IMR-90 (cell line): ENCODE data around the gene SEC11A. TPM values are rescaled to one million over a fixed set of nuclear protein-coding genes. Genes with fewer than 3 reads are reported as not detected.

Source experiments
- ATAC-seq: fragments of 200-7000 bp; cut with Tn5 transposase; 2 replicates; pipeline ENCODE4 v1.9.1; 2020; ENCODE audit warnings: low read depth, mild to moderate bottlenecking, moderate library complexity
- BruUV-seq: library from RNA; stranded (reverse); fragments of 400-500 nt; replicated peaks from 2 replicates; lab custom pipeline; 2021; lab: Mats Ljungman, UMichigan
- CTCF ChIA-PET: fragments of 300-600 bp; formaldehyde crosslinking; extraction: SDS; loops from one replicate; lab custom pipeline; 2021; ENCODE audit warnings: antibody characterized with exemption; lab: Yijun Ruan, JAX
- POLR2A ChIA-PET: fragments of 300-600 bp; sonication (Branson Sonifier 250); formaldehyde crosslinking; loops from one replicate; lab custom pipeline; 2022; ENCODE audit warnings: antibody characterized with exemption; ENCODE audit not compliant: unreplicated experiment; lab: Charles Lee
- DNase-seq: peaks from one replicate; pipeline ENCODE4 v3.0.0; 2013
- H2AFZ ChIP-seq: replicated peaks from 2 replicates; pipeline ENCODE3; 2013; ENCODE audit warnings: low read length, mild to moderate bottlenecking; ENCODE audit not compliant: poor library complexity
- H2AK5ac ChIP-seq: 2 replicates; pipeline ENCODE4 v1.6.1; 2013; ENCODE audit warnings: low read depth, low read length, inconsistent platforms
- H2AK9ac ChIP-seq: replicated peaks from 2 replicates; pipeline ENCODE3; 2013; ENCODE audit warnings: mild to moderate bottlenecking, low read depth, low read length, moderate library complexity; ENCODE audit not compliant: poor library complexity
- H2BK120ac ChIP-seq: 2 replicates; pipeline ENCODE4 v1.6.1; 2013; ENCODE audit warnings: low read depth, low read length, inconsistent platforms
- H2BK15ac ChIP-seq: 3 replicates; pipeline ENCODE4 v1.6.1; 2013; ENCODE audit warnings: low read depth, low read length, inconsistent platforms
- H2BK20ac ChIP-seq: 2 replicates; pipeline ENCODE4 v1.6.1; 2013; ENCODE audit warnings: low read depth, mild to moderate bottlenecking, inconsistent platforms, low read length, moderate library complexity
- H2BK5ac ChIP-seq: 2 replicates; pipeline ENCODE4 v1.6.1; 2013; ENCODE audit warnings: mild to moderate bottlenecking, low read depth, low read length, inconsistent platforms; ENCODE audit not compliant: poor library complexity, severe bottlenecking
- H3K14ac ChIP-seq: replicated peaks from 2 replicates; pipeline ENCODE4 v1.6.1; 2013; ENCODE audit warnings: low read depth, low read length, inconsistent platforms
- H3K18ac ChIP-seq: 2 replicates; pipeline ENCODE4 v1.6.1; 2013; ENCODE audit warnings: low read depth, low read length, control low read depth
- H3K23ac ChIP-seq: 2 replicates; pipeline ENCODE4 v1.6.1; 2013; ENCODE audit warnings: low read depth, low read length, inconsistent platforms
- H3K27ac ChIP-seq: 2 replicates; pipeline ENCODE4 v1.5.1; 2013; ENCODE audit warnings: mild to moderate bottlenecking, control low read depth, low read length; ENCODE audit not compliant: insufficient read depth
- H3K27me3 ChIP-seq: 2 replicates; pipeline ENCODE4 v1.6.1; 2013; ENCODE audit warnings: low read length; ENCODE audit not compliant: control insufficient read depth, insufficient read depth
- H3K36me3 ChIP-seq: 2 replicates; pipeline ENCODE4 v1.6.1; 2013; ENCODE audit warnings: low read length, mixed read lengths; ENCODE audit not compliant: control insufficient read depth, insufficient read depth
- H3K4ac ChIP-seq: 2 replicates; pipeline ENCODE4 v1.6.1; 2013; ENCODE audit warnings: low read depth, low read length, inconsistent platforms
- H3K4me1 ChIP-seq: 2 replicates; pipeline ENCODE4 v1.6.1; 2013; ENCODE audit warnings: low read length, mixed read lengths; ENCODE audit not compliant: control insufficient read depth, insufficient read depth
- H3K4me2 ChIP-seq: 2 replicates; pipeline ENCODE4 v1.6.1; 2013; ENCODE audit warnings: low read depth, mild to moderate bottlenecking, control low read depth, low read length, moderate library complexity
- H3K4me3 ChIP-seq: 2 replicates; pipeline ENCODE4 v1.5.1; 2013; ENCODE audit warnings: low read depth, mild to moderate bottlenecking, control low read depth, low read length, moderate library complexity; ENCODE audit not compliant: insufficient read depth
- H3K56ac ChIP-seq: 2 replicates; pipeline ENCODE4 v1.6.1; 2013; ENCODE audit warnings: low read length, inconsistent platforms; ENCODE audit not compliant: insufficient read depth; ENCODE audit errors: extremely low read depth
- H3K79me1 ChIP-seq, 2 experiments: 2 replicates each; pipeline ENCODE4 v1.6.1; 2013; ENCODE audit warnings: low read length in 2 of 2, inconsistent platforms in 1 of 2, low read depth in 1 of 2
- H3K9ac ChIP-seq: 2 replicates; pipeline ENCODE4 v1.6.1; 2013; ENCODE audit warnings: low read depth, low read length, control low read depth
- H3K9me1 ChIP-seq: 2 replicates; pipeline ENCODE4 v1.6.1; 2013; ENCODE audit warnings: low read length, inconsistent platforms; ENCODE audit not compliant: insufficient read depth
- H3K9me3 ChIP-seq: 2 replicates; pipeline ENCODE4 v1.6.1; 2013; ENCODE audit warnings: low read length; ENCODE audit not compliant: control insufficient read depth, insufficient read depth
- H4K20me1 ChIP-seq: 2 replicates; pipeline ENCODE4 v1.6.1; 2013; ENCODE audit warnings: low read length, inconsistent platforms; ENCODE audit not compliant: insufficient read depth
- H4K5ac ChIP-seq: 2 replicates; pipeline ENCODE4 v1.6.1; 2013; ENCODE audit warnings: mild to moderate bottlenecking, low read depth, low read length, control low read depth
- H4K8ac ChIP-seq, 2 experiments: 2 replicates each; pipeline ENCODE4 v1.6.1; 2013; ENCODE audit warnings: low read depth in 2 of 2, low read length in 2 of 2, control low read depth in 1 of 2, inconsistent platforms in 1 of 2
- H4K91ac ChIP-seq: 2 replicates; pipeline ENCODE4 v1.6.1; 2013; ENCODE audit warnings: low read depth, low read length, inconsistent platforms; ENCODE audit not compliant: insufficient read depth
- CEBPB ChIP-seq: IDR thresholded peaks from 2 replicates; pipeline ENCODE4 v1.6.1; 2012; ENCODE audit warnings: low read depth, low read length, improper control_type of control experiment
- CHD1 ChIP-seq: IDR thresholded peaks from 2 replicates; pipeline ENCODE4 v1.6.1; 2012; ENCODE audit warnings: low read depth, low read length, improper control_type of control experiment
- WGBS, 2 experiments: methylation state at CpG; one replicate each; pipeline versions ENCODE4 v1.1.5 to v1.1.7; 2013; ENCODE audit warnings: missing lambda C conversion rate in 2 of 2; ENCODE audit not compliant: insufficient read length in 1 of 2; ENCODE audit errors: extremely low coverage in 2 of 2; 5-methylcytosine and 5-hydroxymethylcytosine counted together
- dilution Hi-C: fragments of 300-500 bp; cut with HindIII; formaldehyde crosslinking; loops from one replicate; pipeline ENCODE4 v1.14.3; 2018; ENCODE audit warnings: low sequenced_read_pairs; ENCODE audit not compliant: unreplicated experiment
- in situ Hi-C: fragments of 300-500 bp; cut with MboI; formaldehyde crosslinking; loops from 3 replicates; pipeline ENCODE4 v1.14.3; 2019; ENCODE audit warnings: low sequenced_read_pairs, inconsistent platforms, mixed read lengths
- intact Hi-C: fragments of 100-400 bp; cut with micrococcal nuclease; formaldehyde crosslinking; loops from 2 replicates; pipeline ENCODE4 v1.10.0; 2022
- polyA plus RNA-seq, 3 experiments: library from polyadenylated mRNA; depleted of rRNA; stranded (reverse); fragments of >200 nt; gene quantifications; 2 replicates each; pipeline ENCODE4 v1.2.3, GENCODE V29; 2012; ENCODE audit warnings: low replicate concordance in 1 of 3
- total RNA-seq: library from RNA; depleted of rRNA; stranded (reverse); fragments of >200 nt; gene quantifications from 2 replicates; pipeline ENCODE4 v1.2.3, GENCODE V29; 2012

Gene SEC11A
- total and polyA plus RNA-seq, 2 of the 4 experiments (the other 2 are of a cell fraction), result 62.4 to 108 TPM

DNA sequence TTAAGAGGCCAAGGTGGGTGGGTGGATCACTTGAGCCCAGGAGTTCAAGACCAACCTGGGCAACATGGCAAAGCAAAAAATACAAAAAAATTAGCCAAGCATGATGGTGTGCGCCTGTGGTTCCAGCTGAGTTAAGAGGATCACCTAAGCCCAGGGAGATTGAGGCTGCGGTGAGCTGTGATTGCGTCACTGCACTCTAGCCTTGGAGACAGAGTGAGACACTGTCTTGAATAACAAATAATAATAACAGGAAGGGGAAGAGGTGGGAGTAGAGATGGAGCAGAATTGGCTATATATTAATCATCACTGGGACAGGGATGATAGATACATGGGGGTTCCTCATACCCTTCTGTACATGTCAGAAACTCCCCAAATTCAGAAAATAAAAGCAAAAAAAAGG lies 34.1 kb downstream of the SEC11A start:
- no TSS peak for BruUV-seq
- Histone ChIP-seq H2BK15ac (no peak overlapping the region), H2BK5ac (no peak overlapping the region), H3K14ac (no peak overlapping the region), H3K4me2 (no peak overlapping the region), H3K4me1 (no peaks in the 10 kb centered on the region), H2AK5ac (no peak overlapping the region), H3K9me1 (peaks cover 3% of the 10 kb centered on the region; the same call in 1 of the 2 replicates), H3K23ac (no peak overlapping the region), H3K18ac (no peak overlapping the region), H3K9ac (no peak overlapping the region), H3K4ac (no peak overlapping the region), H3K79me1 (peaks cover 12 to 40% of the 10 kb centered on the region in 2 experiments), H2AK9ac (no peak overlapping the region), H2BK20ac (no peak overlapping the region), H4K5ac (no peak overlapping the region), H4K20me1 (peaks cover 4% of the 10 kb centered on the region; the same call in 1 of the 2 replicates), H3K27ac (no peak overlapping the region), H3K4me3 (no peak overlapping the region), H3K27me3 (no peaks in the 10 kb centered on the region), H2AFZ (no peak overlapping the region), H3K9me3 (no peaks in the 10 kb centered on the region), H3K56ac (no peak overlapping the region), H2BK120ac (no peak overlapping the region), H4K8ac (no peak overlapping the region), H3K36me3 (peaks cover 15% of the 10 kb centered on the region), H4K91ac (no peak overlapping the region)
- WGBS, 2 experiments, result 100% methylated on average over 1 of the region's 3 CpGs; no CpG with 5 or more reads in 1 of the 2 experiments
- TF ChIP-seq CEBPB (peak; percentile 95), CHD1 (no peak)
- intact Hi-C loops, result no loop called here
- ATAC-seq, result no peak
- ChIA-PET POLR2A (no interaction called here), CTCF (no interaction called here)
- dilution Hi-C loops, result no loop called here
- in situ Hi-C loops, result no loop called here
- DNase-seq, result peak; percentile 49
